GM12878 (cell line): Measurements from ENCODE around the gene GIMAP4. TPM values are rescaled to one million over a fixed set of nuclear protein-coding genes. Genes with fewer than 3 reads are reported as not detected.
"Not testable (repeated sequence)": the region's sequence is repeated elsewhere in the genome, so short reads cannot be mapped to it uniquely, and the experiment has no call there.

ENCODE experiments used
- ATAC-seq: fragments of 200-7000 bp; cut with Tn5 transposase; 3 replicates; pipeline ENCODE4 v1.9.1; 2020; ENCODE audit warnings: mild to moderate bottlenecking, moderate library complexity
- BruUV-seq: library from RNA; stranded (reverse); fragments of 400-500 nt; replicated peaks from 2 replicates; lab custom pipeline; 2021; lab: Mats Ljungman, UMichigan
- CTCF ChIA-PET: fragments of 300-600 bp; sonication (Branson Sonifier 250); formaldehyde crosslinking; extraction: SDS; loops from one replicate; lab custom pipeline; 2021; ENCODE audit warnings: inconsistent platforms; lab: Yijun Ruan, JAX
- POLR2A ChIA-PET: fragments of 350-600 bp; formaldehyde crosslinking; extraction: SDS; loops from one replicate; lab custom pipeline; 2021; ENCODE audit warnings: inconsistent platforms; lab: Charles Lee
- RAD21 ChIA-PET: fragments of 300-600 bp; sonication (Branson Sonifier 250); formaldehyde crosslinking; loops from one replicate; lab custom pipeline; 2023; ENCODE audit warnings: antibody characterized with exemption; ENCODE audit not compliant: unreplicated experiment; lab: Charles Lee
- SMC1A ChIA-PET: fragments of 300-600 bp; sonication (Branson Sonifier 250); formaldehyde crosslinking; loops from one replicate; lab custom pipeline; 2023; ENCODE audit not compliant: unreplicated experiment, uncharacterized antibody; lab: Charles Lee
- DNase-seq: peaks from one replicate; pipeline ENCODE4 v3.0.0-alpha.2; 2011; ENCODE audit warnings: low read depth, low spot score
- FAIRE-seq: peaks from 3 replicates; lab custom pipeline; 2011; peaks lifted over from hg19 to GRCh38; lab: Jason Lieb, UNC
- H2AFZ ChIP-seq: 2 replicates; pipeline ENCODE4 v1.6.0; 2011; ENCODE audit warnings: low read depth, low read length, control low read depth; ENCODE audit not compliant: control insufficient read depth
- H3K27ac ChIP-seq: 2 replicates; pipeline ENCODE4 v1.5.1; 2011; ENCODE audit warnings: control low read depth; ENCODE audit not compliant: control insufficient read depth, insufficient read depth
- H3K27me3 ChIP-seq, 2 experiments: replicated peaks in 1 of 2; 2 replicates each; pipeline versions ENCODE4 v1.6.0 to v1.6.1; 2011; ENCODE audit warnings: low read length in 1 of 2; ENCODE audit not compliant: control insufficient read depth in 2 of 2, insufficient read depth in 2 of 2
- H3K36me3 ChIP-seq, 2 experiments: 2 replicates each; pipeline ENCODE4 v1.5.1; 2011; ENCODE audit warnings: low read length in 1 of 2; ENCODE audit not compliant: control insufficient read depth in 2 of 2, insufficient read depth in 2 of 2
- H3K4me1 ChIP-seq: 2 replicates; pipeline ENCODE4 v1.6.1; 2011; ENCODE audit warnings: mild to moderate bottlenecking, low read length, moderate library complexity, mixed read lengths; ENCODE audit not compliant: control insufficient read depth, insufficient read depth
- H3K4me2 ChIP-seq: 2 replicates; pipeline ENCODE4 v1.6.0; 2011; ENCODE audit warnings: control low read depth; ENCODE audit not compliant: control insufficient read depth, insufficient read depth
- H3K4me3 ChIP-seq: fragments of 200-600 bp; sonication (generic); 2 replicates; pipeline ENCODE4 v1.5.1; 2016
- H3K79me2 ChIP-seq: 2 replicates; pipeline ENCODE4 v1.6.0; 2011; ENCODE audit warnings: low read length; ENCODE audit not compliant: control insufficient read depth, insufficient read depth
- H3K9ac ChIP-seq: 2 replicates; pipeline ENCODE4 v1.8.0; 2011; ENCODE audit warnings: low read length, control low read depth, mixed read lengths; ENCODE audit not compliant: control insufficient read depth, insufficient read depth
- H3K9me3 ChIP-seq: replicated peaks from 3 replicates; pipeline ENCODE4 v1.5.1; 2011; ENCODE audit warnings: mild to moderate bottlenecking, low read length; ENCODE audit not compliant: control insufficient read depth, insufficient read depth
- H4K20me1 ChIP-seq: 2 replicates; pipeline ENCODE4 v1.6.0; 2011; ENCODE audit not compliant: control insufficient read depth, insufficient read depth
- BHLHE40 ChIP-seq, 2 experiments: fragments of 450-650 bp in 1 of 2; IDR thresholded peaks; 2 replicates each; pipeline ENCODE4 v1.6.1; 2011 to 2017; ENCODE audit warnings: low read depth in 2 of 2, borderline replicate concordance in 1 of 2, improper control_type of control experiment in 1 of 2, low read length in 1 of 2, mild to moderate bottlenecking in 1 of 2
- CBX3 ChIP-seq: fragments of 200-600 bp; sonication (generic); IDR thresholded peaks from 2 replicates; pipeline ENCODE4 v1.6.1; 2016; ENCODE audit warnings: low read depth, borderline replicate concordance
- HCFC1 ChIP-seq: fragments of 150-350 bp; IDR thresholded peaks from 2 replicates; pipeline ENCODE4 v1.6.1; 2014; ENCODE audit warnings: low read length
- KLF5 ChIP-seq: fragments of 450-650 bp; IDR thresholded peaks from 2 replicates; pipeline ENCODE4 v1.6.1; 2014; ENCODE audit warnings: mild to moderate bottlenecking; ENCODE audit not compliant: partially characterized antibody
- MEF2B ChIP-seq: fragments of 450-650 bp; IDR thresholded peaks from 2 replicates; pipeline ENCODE4 v1.6.1; 2018; ENCODE audit warnings: mild to moderate bottlenecking, moderate library complexity; ENCODE audit not compliant: partially characterized antibody, poor library complexity, severe bottlenecking
- MTA3 ChIP-seq: IDR thresholded peaks from 2 replicates; pipeline ENCODE4 v1.6.1; 2012; ENCODE audit warnings: low read length, inconsistent platforms, borderline replicate concordance
- NFXL1 ChIP-seq: fragments of 450-650 bp; IDR thresholded peaks from 2 replicates; pipeline ENCODE4 v1.6.1; 2017; ENCODE audit warnings: antibody characterized with exemption, mild to moderate bottlenecking, borderline replicate concordance
- SPI1 ChIP-seq: IDR thresholded peaks from 2 replicates; pipeline ENCODE4 v1.6.1; 2011; ENCODE audit warnings: low read depth, mild to moderate bottlenecking, low read length, moderate library complexity, borderline replicate concordance; ENCODE audit not compliant: insufficient read depth
- TBL1XR1 ChIP-seq: IDR thresholded peaks from 2 replicates; pipeline ENCODE4 v1.6.1; 2012; ENCODE audit warnings: low read depth, low read length, improper control_type of control experiment
- WGBS: methylation state at CpG from one replicate; pipeline ENCODE4 v1.1.6; 2016; ENCODE audit warnings: low lambda C conversion rate; ENCODE audit not compliant: insufficient replicate concordance, insufficient coverage; ENCODE audit errors: missing lambda C conversion rate; 5-methylcytosine and 5-hydroxymethylcytosine counted together
- in situ Hi-C: fragments of 300-500 bp; cut with MboI; formaldehyde crosslinking; loops from 9 replicates; pipeline ENCODE4 v1.14.3; 2018; ENCODE audit warnings: mixed read lengths
- intact Hi-C: fragments of 100-400 bp; cut with micrococcal nuclease; formaldehyde crosslinking; loops from one replicate; pipeline ENCODE4 v1.14.2; 2022; ENCODE audit not compliant: unreplicated experiment
- polyA plus RNA-seq, 11 experiments: library from polyadenylated mRNA; depleted of rRNA in 4 of 11; unstranded in 6 of 11; stranded (reverse) in 5 of 11; fragments of >200 nt; fragmentation: Nextera tagmentation in 4 of 11; fragmentation: Illumina TruSeq in 1 of 11; extraction: Ambion mirVana in 4 of 11; extraction: Trizol in 1 of 11; gene quantifications; 1 replicate in 1 of 11; 2 replicates in 10 of 11; pipeline versions ENCODE4 v1.2.1 to v1.2.3, GENCODE V29; 2011 to 2016; ENCODE audit warnings: inconsistent platforms in 2 of 11, missing spikeins in 2 of 11, low read depth in 1 of 11
- total RNA-seq, 4 experiments: library from RNA; depleted of rRNA in 3 of 4; stranded (reverse); fragments of >200 nt in 3 of 4; fragmentation: Illumina TruSeq in 1 of 4; extraction: Trizol in 1 of 4; gene quantifications; 2 replicates each; pipeline versions ENCODE4 v1.2.1 to v1.2.3, GENCODE V29; 2013 to 2021
- TF ChIP-seq, protein P1 (sequence below): IDR thresholded peaks from 2 replicates; pipeline ENCODE4 v1.6.1; 2011; ENCODE audit warnings: low read depth, mild to moderate bottlenecking, low read length, moderate library complexity, borderline replicate concordance; ENCODE audit errors: extremely low read depth
- TF ChIP-seq, protein P2 (sequence below): fragments of 450-650 bp; conservative IDR thresholded peaks from 2 replicates; pipeline ENCODE4 v1.6.1; 2017; ENCODE audit warnings: mild to moderate bottlenecking, moderate library complexity
- TF ChIP-seq, protein P3 (sequence below): IDR thresholded peaks from 2 replicates; pipeline ENCODE4 v1.6.1; 2012; ENCODE audit warnings: low read depth, low read length, improper control_type of control experiment

Gene GIMAP4
- total and polyA plus RNA-seq, 10 of the 15 experiments (the other 5 are each of a cell fraction or from before 2014, with no cell fraction given), result 0.06 to 1.5 (median 0.32) TPM; not detected in 1

DNA sequence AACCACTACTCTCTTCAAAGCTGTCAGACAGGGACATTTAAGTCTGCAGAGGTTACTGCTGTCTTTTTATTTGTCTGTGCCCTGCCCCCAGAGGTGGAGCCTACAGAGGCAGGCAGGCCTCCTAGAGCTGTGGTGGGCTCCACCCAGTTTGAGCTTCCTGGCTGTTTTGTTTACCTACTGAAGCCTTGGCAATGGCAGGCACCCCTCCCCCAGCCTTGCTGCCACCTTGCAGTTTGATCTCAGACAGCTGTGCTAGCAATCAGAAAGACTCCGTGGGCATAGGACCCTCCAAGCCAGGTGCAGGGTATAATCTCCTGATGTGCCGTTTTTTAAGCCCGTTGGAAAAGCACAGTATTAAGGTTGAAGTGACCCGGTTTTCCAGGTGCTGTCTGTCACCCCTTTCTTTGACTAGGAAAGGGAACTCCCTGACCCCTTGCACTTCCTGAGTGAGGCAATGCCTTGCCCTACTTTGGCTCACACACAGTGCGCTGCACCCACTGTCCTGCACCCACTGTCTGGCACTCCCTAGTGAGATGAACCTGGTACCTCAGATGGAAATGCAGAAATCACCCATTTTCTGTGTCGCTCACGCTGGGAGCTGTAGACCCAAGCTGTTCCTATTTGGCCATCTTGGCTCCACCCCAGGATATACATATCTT is 12.9 kb downstream of the GIMAP4 start:
- H3K27ac ChIP-seq, POLR2A ChIA-PET, RAD21 ChIA-PET, intact Hi-C loops, H3K36me3 ChIP-seq, FAIRE-seq, H3K4me2 ChIP-seq, H3K9me3 ChIP-seq, DNase-seq, CTCF ChIA-PET, H3K27me3 ChIP-seq, ATAC-seq, BruUV-seq, H3K4me1 ChIP-seq, H4K20me1 ChIP-seq, in situ Hi-C loops, SMC1A ChIA-PET, H3K4me3 ChIP-seq, H3K79me2 ChIP-seq, H2AFZ ChIP-seq, H3K9ac ChIP-seq: not testable (repeated sequence)
- WGBS, result 45% methylated on average over 7 of the region's 7 CpGs

DNA sequence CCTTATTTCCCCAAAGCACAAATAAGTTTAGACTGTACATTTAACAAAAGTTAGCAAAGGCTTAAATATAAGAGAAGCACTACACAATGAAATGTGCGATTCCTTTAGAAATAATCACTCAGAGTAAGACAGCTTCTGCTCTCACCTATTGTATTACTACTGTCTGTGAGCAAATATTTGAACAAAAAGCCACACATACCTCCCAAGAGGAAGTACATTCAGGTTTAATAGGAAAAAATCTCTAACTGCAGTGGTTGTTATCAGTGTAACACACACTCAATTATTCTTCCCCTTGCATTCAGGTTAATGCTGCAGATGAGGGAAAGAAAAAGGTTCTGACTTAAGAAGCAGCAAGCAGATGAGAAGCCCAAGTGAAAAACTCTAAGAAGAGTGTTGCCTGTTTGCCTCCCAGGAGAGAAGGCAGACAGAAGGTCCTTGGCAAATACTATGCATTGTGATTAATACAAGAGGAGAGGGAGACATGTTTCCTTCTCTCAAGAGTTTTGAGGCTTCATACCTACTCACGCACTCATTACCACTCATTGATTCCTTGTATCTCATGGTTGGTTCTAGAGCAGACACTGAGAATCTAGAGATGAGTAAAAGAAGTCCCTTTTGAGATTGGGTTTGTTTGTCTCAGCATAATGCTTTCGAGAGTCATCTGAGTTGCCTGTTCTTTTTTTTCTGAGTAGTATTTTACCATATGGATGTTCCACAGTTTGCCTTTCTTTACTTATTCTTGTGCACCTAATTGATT is 13.6 kb downstream of the GIMAP4 start:
- intact Hi-C loops (no loop called here), in situ Hi-C loops (no loop called here)
- RAD21 ChIA-PET, result no interaction called here
- H3K27me3 ChIP-seq, result no peaks in the 10 kb centered on the region
- H3K9me3 ChIP-seq, result peaks cover 8% of the 10 kb centered on the region; the same call in 2 of the 3 replicates
- no peaks in the 10 kb centered on the region for H4K20me1 ChIP-seq
- no peak overlapping the region for H3K4me3 ChIP-seq
- no peaks in the 10 kb centered on the region for H3K79me2 ChIP-seq
- SMC1A ChIA-PET, result interaction anchor here (1.5 kb wide), 1 partner anchor 11 kb away, joined by 4 read pairs; no protein-coding TSS in a partner anchor
- no peak overlapping the region for H3K27ac ChIP-seq
- H3K36me3 ChIP-seq, result no peaks in the 10 kb centered on the region
- no peak overlapping the region for H3K9ac ChIP-seq
- WGBS, result 60% methylated on average over 3 of the region's 3 CpGs
- H3K4me1 ChIP-seq, result no peaks in the 10 kb centered on the region
- DNase-seq (no peak), FAIRE-seq (no peak), ATAC-seq (no peak)
- no TSS peak for BruUV-seq
- CTCF ChIA-PET, result no interaction called here
- H3K4me2 ChIP-seq, result no peak overlapping the region
- H2AFZ ChIP-seq, result no peak overlapping the region
- POLR2A ChIA-PET, result no interaction called here
- TF ChIP-seq CBX3, result no peak
- no peak for TF ChIP-seq MTA3
- TF ChIP-seq KLF5, result no peak
- TF ChIP-seq TBL1XR1, result no peak
- no peak for TF ChIP-seq HCFC1
- TF ChIP-seq NFXL1, result no peak
- TF ChIP-seq, protein P1, sequence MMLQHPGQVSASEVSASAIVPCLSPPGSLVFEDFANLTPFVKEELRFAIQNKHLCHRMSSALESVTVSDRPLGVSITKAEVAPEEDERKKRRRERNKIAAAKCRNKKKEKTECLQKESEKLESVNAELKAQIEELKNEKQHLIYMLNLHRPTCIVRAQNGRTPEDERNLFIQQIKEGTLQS, result no peak
- no peak for TF ChIP-seq BHLHE40 (IDR thresholded peaks at IDR 0.05; ENCODE audit: borderline replicate concordance in 1 of 2, low read depth in 2 of 2, low read length in 1 of 2)
- no peak for TF ChIP-seq MEF2B
- TF ChIP-seq SPI1, result no peak
- TF ChIP-seq, protein P2, sequence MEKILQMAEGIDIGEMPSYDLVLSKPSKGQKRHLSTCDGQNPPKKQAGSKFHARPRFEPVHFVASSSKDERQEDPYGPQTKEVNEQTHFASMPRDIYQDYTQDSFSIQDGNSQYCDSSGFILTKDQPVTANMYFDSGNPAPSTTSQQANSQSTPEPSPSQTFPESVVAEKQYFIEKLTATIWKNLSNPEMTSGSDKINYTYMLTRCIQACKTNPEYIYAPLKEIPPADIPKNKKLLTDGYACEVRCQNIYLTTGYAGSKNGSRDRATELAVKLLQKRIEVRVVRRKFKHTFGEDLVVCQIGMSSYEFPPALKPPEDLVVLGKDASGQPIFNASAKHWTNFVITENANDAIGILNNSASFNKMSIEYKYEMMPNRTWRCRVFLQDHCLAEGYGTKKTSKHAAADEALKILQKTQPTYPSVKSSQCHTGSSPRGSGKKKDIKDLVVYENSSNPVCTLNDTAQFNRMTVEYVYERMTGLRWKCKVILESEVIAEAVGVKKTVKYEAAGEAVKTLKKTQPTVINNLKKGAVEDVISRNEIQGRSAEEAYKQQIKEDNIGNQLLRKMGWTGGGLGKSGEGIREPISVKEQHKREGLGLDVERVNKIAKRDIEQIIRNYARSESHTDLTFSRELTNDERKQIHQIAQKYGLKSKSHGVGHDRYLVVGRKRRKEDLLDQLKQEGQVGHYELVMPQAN, result no peak
- TF ChIP-seq, protein P3, sequence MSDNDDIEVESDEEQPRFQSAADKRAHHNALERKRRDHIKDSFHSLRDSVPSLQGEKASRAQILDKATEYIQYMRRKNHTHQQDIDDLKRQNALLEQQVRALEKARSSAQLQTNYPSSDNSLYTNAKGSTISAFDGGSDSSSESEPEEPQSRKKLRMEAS, result no peak
